NCI-H2196 treated with DMSO at 0.1 percent for 48 hours (cell line): ENCODE results near the gene RPL22.

ENCODE experiments used
- DNase-seq: peaks from one replicate; lab custom pipeline; 2025; ENCODE audit not compliant: unreplicated experiment; lab: John Stamatoyannopoulos, UW

The RPL22 gene

DNA sequence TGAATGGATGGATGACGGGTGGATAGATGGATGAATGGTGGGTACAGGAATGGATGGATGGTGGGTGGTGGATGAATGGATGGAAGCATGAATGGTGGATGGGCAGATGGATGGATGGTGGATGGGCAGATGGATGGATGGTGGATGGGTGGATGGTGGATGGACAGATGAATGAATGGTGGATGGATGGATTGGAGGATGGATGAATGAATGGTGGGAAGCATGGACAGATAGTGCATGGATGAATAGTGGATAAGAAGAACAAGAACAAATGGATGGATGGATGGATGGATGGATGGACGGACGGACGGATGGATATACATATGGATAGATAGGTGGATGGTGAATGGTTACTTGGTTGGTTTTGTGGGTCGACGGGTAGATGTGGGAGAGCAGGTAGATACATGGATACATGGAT is 24.0 kb downstream of the RPL22 start:
- DNase-seq = no peak

DNA sequence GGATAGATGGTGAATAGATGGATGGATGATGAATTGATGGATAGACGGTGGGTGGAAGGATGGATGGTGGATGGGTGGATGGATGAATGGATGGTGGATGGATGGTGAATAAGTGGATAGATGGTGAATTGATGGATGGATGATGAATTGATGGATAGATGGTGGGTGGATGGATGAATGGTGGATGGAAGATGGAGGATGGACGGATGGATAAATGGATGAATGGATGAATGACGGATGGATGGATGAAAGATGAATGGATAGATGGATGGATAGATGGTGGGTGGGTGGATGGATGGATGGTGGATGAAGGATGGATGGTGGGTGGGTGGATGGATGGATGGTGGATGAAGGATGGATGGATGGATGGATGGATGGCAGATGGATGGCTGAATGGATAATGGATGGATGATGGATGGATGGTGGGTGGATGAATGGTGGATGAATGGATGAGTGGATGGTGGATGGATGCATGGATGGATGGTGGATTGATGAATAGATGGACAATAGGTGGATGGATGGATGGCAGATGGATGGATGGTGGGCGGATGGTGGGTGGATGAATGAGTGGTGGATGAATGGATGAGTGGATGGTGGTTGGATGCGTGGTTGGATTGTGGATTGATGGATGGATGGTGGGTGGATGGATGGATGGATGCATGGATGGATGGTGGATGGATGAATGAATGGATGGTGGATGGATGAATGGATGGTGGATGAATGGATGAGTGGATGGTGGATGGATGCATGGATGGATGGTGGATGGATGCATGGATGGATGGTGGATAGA is 24.6 kb downstream of the RPL22 start:
- DNase-seq = no peak

DNA sequence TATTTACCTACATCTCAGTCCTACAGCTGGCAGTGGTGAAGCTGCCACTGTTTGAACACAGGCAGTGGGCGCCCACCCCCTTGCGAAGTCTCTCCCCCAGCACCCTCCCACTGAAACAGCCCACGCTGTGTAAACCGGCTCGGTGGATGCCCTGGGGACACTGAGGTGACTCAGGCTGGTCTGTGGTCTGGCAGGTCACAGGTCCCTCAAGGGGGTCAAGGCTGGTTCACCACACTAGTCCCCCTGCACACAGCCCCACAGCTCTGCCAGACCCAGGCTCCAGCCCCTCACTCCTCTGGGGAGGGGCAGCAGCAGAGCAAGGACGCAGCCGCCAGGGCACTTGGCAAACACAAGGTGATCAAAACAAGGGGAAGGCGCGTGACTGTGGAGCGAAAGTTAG is 26.8 kb downstream of the RPL22 start:
- DNase-seq = no peak

DNA sequence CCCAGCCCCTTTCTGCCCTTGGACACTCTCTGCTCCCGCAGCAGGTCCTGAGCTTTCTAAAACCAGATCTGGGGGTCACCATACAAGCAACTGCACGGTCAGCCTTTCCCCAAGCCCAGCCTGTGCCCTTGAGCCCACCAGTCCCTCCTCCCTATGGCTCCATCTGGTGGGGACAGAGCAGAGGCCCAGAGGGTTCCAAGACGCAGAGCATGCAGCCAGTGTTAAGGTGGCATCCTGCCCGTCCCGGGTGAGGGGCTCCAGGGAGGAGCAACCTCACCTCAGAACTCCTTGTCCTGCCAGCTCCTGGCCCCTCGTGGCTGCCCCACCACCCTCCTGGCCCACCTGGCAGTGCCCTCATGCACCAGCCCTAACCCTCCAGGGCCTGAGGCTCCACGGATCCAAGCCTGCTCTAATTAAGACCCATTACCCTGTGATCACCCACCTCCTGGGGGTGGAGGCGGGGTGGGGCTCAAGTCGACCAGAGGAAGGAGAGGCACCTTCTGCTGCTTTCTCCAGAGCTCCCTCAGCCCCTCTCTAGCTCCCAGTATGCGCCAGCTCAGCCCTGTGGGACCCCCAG is 27.8 kb downstream of the RPL22 start:
- no peak for DNase-seq

DNA sequence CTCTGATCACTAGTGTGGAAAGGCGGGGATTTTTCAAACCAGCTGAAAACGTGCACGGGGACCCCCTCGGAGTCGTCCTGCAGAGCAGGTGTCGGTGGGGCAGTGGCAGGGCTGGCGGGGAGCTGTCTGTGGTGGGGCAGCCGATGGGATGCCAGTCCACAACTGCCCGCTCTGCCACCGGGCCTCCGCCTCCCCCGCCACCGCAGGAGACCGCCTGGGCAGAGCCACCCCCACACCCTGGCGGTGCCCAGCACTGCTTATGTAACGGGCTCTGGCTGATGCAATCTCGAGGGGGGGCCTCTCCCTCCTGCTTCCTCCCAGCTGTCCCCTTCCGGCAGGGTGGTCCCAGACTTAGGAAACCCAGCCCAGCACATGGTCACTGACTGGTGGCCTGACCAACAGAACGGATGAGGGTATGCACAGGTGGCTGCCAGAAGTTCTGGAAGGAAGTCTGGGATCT is 28.6 kb downstream of the RPL22 start:
- DNase-seq = no peak

DNA sequence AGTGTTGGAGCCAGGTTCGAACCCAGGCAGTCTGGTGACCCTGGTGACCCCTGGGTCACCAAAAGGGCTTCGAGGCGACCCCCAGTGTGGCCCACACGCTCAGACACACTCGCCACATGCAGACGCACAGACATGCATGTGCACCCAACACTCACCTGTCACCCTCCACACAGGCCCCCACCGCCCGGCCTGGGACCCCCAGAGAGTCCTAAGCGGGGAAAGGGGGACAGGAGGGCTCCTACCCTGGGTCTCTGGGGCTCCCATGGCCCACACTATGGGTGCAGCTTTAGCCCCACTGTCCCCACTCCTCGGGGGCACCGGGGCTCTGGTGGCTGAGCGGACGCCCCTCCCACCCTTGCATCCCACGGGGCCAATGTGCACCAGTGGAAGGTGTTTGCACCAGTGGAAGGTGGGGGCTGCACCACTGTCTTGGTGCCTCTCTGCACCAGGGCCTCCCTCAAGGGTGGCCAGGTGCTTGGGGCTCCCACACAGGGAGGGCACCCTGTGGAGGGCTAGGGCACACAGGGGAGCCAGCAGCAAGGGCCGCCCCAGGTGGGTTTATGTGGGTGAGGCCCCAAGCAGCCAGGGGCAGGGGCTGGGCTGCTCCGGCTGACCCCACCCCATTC is 29.2 kb downstream of the RPL22 start:
- DNase-seq = no peak

DNA sequence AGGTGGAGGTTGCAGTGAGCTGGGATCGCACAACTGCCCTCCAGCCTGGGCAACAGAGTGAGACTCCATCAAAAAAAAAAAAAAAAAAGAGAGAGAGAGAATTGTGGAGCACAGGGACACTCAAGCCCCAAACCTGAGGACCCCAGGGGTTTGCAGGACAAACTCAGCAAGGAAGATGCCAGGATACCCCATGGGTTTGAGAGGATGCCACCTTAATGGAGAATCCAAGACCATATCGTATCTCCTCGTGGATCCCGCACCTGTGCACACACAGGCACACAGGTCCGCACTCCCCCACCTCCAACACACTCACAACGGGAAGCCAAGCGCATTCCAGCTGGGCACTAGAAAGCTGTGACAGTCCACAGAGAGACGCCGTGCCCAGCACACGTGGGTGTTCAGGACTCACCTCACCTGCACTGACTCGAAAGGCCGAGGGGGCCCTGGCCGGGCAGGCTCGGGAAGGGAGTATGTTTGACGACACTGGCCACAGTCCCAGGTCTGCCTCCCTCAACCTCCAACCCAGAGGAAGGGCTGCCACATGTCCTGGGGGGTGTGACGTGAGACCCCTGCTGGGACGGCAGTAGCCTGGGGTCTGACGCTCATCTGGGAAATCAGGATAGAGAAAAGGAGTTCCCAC is 30.3 kb downstream of the RPL22 start:
- no peak for DNase-seq

DNA sequence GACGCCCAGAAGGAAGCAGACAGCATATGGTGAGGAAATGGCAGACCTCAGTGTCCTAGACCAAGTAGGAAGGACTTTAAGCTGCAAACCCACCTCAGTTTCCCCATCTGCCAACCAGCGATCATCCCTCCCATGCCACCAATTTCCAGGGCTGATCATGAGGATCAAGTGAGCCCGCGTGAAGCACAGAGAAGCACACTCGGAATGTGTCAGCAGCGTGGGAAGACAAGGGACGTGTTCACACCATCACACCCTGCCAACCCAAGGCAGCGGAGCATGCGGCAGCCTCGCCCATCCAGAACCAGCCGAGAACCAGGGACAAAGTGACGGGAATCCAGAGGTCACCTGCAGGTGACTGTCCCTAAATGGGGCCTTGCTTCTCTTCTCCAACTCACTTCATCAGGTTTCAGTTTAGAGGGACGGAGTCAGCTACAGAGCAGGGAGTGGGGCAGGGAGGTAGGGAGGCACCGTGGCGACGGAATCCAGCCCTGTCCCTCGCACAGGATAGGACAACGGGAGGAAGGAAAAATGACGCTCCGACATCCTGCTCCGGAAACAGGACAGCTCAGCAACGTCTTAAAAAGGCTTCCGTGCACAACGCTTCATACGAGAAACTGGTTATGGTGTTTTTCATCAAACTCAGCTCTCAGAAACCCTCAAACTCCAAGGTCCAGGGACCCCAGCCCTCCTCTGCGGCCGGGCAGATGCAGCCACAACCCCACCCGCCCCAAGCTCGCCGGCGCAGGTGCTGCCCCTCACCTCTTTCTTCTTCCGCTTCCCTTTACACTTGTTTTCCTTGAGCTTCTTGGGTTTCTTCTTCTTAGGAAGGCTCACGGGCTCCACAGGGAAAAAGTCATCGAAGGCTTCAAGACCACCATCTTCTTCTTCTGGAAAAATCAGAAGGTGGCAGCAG is 31.7 kb downstream of the RPL22 start:
- no peak for DNase-seq

DNA sequence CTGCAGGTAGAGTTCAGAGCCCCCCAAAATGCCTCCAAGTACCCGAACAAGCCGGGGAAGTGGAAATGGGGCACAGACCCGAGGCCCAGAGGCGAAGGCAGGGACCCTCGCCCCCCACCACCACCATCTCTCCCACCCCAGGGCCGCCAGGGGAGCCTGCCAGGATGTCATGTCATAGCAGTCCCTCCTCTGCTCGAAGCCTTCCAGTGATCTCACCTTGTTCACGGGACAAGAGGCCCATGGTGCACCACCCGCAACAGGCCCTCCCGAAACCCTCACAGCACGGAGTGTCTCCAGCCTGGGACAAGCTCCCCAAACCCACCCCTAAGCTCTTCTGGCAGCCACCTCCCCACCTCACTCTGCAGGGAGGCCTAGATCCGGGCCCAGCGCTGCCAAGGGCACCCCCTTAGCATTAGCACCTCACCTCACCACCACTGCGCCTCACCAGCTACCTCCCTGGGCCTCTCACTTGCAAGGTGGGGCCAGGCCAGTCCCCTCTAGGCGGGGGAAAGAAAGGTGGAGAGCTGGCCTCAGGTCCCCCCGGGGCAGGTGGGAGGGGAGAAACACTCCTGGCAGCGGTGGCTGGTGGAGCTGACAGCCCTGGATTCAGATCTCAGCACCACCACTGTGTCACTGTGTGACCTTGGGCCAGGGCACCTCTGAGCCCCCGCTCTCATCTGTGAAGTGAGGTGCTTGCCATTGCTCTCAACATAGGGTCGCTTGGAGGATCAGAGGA is 32.6 kb downstream of the RPL22 start:
- DNase-seq = no peak

DNA sequence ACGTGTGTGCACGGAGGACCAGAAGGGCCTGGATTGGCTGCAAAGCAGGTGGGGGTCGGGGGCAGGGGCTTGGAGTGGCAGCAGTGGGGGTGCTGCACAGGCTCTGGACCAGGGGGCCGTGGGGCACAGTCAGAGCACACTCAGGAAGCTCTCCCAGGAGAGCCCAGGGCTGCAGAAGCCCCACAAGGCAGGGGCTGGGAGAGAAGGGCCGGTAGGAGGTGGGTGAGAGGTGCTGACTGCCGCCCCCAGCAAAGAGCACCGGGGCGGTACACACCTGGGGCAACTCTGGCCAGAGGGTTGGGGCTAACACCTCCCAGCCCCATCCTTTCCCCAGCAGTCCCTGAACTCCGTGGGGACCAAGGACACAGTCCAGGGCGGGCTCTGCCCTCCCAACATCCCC is 33.2 kb downstream of the RPL22 start:
- no peak for DNase-seq

DNA sequence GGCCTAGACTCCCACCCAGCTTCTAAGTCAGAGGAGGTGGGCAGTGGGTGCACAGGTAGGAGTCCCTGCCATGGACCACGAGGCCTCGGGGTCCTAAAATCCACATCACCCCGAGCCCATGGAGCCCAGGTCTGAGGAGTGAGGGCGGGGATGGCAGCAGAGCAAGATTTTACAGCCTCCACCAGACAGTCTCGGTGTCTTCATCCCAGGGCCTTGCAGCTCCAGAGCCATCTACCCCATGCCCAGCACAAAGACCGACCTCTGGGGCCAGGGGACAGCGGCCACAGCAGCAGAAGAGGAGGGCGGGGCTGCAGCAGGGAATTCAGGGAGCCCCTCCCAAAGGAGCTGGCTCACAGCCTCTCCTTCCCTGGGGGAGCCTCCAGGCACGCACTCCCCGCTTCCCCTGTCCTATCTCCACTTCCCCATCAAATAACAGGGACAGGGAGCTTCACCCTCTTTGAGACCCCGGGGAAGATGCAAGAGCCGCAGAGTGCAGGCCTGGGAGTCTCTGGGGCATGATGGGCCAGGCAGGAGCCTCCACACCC is 33.9 kb downstream of the RPL22 start:
- DNase-seq = no peak

DNA sequence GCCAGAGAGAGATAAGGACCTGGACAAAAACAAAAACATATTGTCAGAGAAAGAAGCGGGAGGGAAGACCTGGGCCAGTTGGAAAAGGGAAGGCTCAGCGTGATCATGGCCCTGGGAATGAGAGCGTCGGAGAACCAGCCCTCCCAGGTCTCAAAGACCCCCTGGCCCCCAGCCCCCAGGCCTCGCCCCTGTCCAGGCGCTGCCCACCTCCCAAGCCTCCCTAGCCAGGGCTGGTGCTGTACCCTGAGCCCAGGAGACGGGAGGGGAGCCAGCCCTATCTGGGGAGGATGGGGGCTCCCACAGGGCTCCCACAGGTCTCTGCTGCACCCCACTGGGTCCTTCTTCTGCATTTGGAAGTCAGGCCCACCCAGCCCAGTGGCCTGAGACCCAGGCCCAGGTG is 34.4 kb downstream of the RPL22 start:
- no peak for DNase-seq

DNA sequence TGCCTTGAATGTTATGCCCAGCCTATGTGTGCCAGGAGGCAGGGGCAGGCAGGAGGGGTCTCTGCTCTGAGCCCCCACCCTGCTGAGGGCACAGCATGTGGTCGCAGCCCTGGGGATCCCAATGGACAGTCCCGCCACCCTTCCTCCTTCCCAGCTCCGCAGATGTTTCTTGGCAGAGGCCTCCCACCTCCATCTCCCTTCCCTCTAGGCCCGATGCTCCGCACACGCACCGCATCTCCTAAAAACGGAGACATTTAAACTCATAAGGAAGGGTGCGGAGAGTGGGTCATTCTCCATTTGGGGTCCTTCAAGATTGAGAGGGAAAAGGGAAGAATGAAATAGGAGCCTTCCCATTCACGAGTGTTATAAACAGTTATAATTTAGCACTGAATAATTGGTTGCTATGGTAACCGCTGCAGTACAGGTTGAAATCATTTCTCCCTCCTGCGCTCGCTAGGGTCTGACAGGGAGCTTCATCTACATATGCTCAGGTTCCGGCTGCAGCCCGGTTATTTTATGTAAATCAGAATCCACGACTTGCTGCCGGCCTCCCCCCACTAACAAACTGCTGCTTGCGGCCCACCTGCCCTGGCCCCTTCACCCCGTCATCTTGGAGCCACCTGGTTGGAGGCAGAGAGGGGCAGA is 35.3 kb downstream of the RPL22 start:
- DNase-seq = no peak

DNA sequence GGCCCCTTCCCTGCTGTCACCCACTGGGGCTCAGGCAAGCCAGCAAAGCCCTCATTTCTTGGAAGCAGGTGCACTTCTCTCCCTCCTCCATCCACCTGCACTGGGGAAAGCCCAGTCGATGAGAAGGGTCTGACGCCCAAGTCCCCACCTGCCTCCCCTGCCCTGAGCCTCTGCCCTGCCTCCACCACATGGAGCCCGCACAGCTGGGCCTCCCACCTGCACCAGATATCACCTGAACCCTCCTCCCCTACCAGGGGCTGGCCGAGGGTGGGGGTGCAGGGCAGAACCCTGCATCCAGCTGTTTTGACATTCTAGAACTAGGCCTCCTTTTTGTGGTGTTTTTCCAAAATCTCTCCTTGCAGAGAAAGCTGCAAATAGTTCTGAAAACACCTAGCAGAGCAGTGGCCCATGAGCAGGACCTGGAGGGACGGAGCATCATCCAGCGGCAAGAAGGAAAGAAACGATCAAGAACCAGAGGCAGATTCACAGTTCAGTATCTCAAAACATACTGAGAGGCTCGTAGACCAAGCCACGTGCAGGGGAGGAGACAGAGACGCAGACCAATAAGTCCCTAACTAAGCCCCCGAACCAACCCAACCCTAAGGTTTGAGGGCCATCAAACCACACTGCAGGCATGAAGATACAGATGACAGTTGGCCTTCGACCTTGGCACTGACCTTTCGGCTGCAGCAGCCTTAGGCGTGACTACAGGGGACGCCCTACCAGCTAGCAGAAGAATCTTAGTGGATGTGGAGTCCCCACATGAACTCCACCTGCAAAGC is 36.0 kb downstream of the RPL22 start:
- no peak for DNase-seq

DNA sequence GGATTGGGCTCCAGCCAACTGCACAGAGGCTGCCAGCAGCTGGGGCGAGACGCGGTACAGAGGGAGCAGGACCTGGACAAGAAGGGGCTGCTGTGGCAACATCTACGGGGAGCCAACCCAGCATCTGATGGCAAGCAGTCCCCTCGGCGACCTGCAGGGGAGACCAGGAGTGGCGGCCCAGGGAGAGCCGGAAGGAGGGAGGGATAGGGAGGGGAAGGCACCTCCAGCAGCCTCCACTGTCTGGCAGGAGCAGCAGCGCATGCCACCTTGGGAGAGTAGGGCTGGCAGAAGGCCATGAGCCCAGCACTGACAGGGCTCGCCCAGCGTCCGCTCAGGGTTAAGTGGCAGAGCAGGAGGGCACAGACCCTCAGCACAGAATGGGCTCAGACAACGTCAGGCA is 36.6 kb downstream of the RPL22 start:
- DNase-seq = peak; percentile 38

DNA sequence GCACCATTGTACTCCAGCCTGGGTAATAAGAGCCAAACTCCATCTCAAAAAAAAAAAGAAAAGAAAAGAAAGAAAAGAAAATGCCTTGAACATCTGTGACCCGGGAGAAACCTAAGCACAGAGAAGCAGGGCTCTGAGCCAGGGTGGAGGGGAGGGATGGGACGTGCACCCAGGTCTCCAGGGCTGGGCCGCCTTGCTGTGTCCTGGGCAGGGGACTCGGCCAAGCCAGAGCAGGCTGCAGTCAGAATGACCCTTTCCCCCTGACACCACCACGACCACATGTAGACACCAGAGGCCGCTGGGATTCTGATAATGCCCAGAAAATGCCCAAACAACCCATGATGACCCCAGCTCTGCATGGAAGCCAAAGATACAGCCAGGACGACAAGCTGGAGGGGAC is 37.1 kb downstream of the RPL22 start:
- DNase-seq = no peak

DNA sequence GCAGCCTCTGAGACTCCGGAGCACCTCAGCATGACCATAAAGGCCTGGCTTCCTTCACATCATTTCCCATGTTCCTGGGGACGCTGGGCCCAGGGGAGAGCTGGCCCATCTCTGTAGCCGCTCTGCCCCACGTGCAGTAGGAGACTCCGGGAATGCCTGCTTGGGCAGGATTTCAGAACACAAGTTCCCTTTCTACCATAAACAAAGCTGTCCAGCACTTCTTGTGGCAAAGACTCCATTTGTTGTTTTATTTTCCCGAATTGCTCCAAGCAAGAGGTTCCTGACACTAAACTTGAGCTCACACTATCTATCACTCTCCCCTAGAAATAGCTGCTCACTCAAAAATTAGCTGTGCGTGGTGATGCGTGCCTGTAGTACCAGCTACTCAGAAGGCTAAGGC is 41.2 kb downstream of the RPL22 start:
- no peak for DNase-seq

DNA sequence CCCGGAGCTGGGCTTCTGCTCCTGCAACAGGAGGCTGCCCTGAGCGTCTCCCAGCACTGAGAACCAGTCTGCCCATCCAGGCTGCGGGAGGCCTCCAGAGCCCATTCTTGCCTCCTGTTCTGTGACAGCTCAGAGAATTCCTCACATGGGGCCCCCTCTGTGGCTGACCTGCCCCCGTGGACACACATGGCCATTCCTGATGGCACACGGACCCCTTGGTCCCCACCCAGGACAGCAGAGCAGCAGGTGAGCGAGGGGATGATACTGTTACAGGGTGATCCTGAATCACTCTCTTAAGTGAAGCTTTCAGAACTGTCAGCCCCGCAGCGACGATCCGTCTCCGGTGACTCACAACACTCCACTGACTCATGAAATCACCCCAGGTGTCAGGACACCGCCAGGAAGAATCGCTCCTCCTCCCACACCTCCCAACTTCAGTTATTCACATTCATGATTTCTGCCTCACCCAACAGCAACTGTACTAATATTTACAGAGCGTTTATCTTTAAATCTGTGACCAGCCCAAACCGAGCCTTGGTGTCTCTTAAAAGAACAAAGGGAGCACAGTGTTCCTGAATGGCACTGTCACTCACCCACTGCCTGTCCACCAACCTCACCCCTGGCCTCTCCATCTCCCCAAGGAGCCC is 41.7 kb downstream of the RPL22 start:
- peak; percentile 59 for DNase-seq
